HepG2 (cell line): ENCODE results near the gene OR11G2. TPM values are rescaled to one million over a fixed set of nuclear protein-coding genes. Genes with fewer than 3 reads are reported as not detected.
"Not testable (repeated sequence)": the region's sequence is repeated elsewhere in the genome, so short reads cannot be mapped to it uniquely, and the experiment has no call there.

ENCODE experiments used
- ATAC-seq: fragments of 200-7000 bp; cut with Tn5 transposase; 3 replicates; pipeline ENCODE4 v1.9.1; 2020; ENCODE audit warnings: mild to moderate bottlenecking, moderate library complexity
- BruUV-seq: library from RNA; stranded (reverse); fragments of 400-500 nt; replicated peaks from 2 replicates; lab custom pipeline; 2021; lab: Mats Ljungman, UMichigan
- CTCF ChIA-PET: fragments of 300-600 bp; formaldehyde crosslinking; extraction: SDS; loops from one replicate; lab custom pipeline; 2021; ENCODE audit warnings: low total read pairs, inconsistent platforms, low intra/inter-chr PET ratio; lab: Yijun Ruan, JAX
- POLR2A ChIA-PET: fragments of 350-600 bp; sonication (Branson Sonifier 250); formaldehyde crosslinking; loops from one replicate; lab custom pipeline; 2020; ENCODE audit warnings: antibody characterized with exemption, inconsistent platforms; lab: Yijun Ruan, JAX
- DNase-seq: peaks from one replicate; pipeline ENCODE4 v3.0.0-alpha.2; 2015; ENCODE audit warnings: low spot score
- FAIRE-seq: peaks from 3 replicates; lab custom pipeline; 2011; peaks lifted over from hg19 to GRCh38; lab: Jason Lieb, UNC
- H2AFZ ChIP-seq: one replicate; pipeline ENCODE4 v1.6.1; 2011; ENCODE audit warnings: low read length, inconsistent platforms
- H3K27ac ChIP-seq: fragments of 300-600 bp; 3 replicates; pipeline ENCODE4 v1.8.0; 2011; ENCODE audit warnings: mixed run types, mild to moderate bottlenecking, mixed read lengths, low read length, inconsistent platforms; ENCODE audit not compliant: insufficient read depth; ENCODE audit errors: extremely low read length
- H3K27me3 ChIP-seq, 2 experiments: fragments of 200-600 bp in 1 of 2; 2 replicates in 1 of 2; 3 replicates in 1 of 2; pipeline versions ENCODE4 v1.6.0 to v1.8.0; 2011; ENCODE audit warnings: low read length in 2 of 2, mild to moderate bottlenecking in 2 of 2, moderate library complexity in 2 of 2, inconsistent platforms in 1 of 2; ENCODE audit not compliant: insufficient read depth in 2 of 2, control insufficient read depth in 1 of 2
- H3K36me3 ChIP-seq, 2 experiments: fragments of 200-600 bp in 1 of 2; replicated peaks in 1 of 2; 2 replicates in 1 of 2; 3 replicates in 1 of 2; pipeline versions ENCODE4 v1.5.1 to v1.8.0; 2011; ENCODE audit warnings: low read length in 2 of 2, inconsistent platforms in 1 of 2; ENCODE audit not compliant: insufficient read depth in 2 of 2, control insufficient read depth in 1 of 2
- H3K4me1 ChIP-seq: 2 replicates; pipeline ENCODE4 v1.5.1; 2012; ENCODE audit warnings: low read length, inconsistent platforms; ENCODE audit not compliant: insufficient read depth
- H3K4me2 ChIP-seq: 2 replicates; pipeline ENCODE4 v1.6.0; 2011; ENCODE audit warnings: low read depth, low read length, inconsistent platforms
- H3K4me3 ChIP-seq, 3 experiments: fragments of 200-600 bp in 1 of 3; sonication (generic), shearing (Covaris generic) in 1 of 3; replicated peaks in 1 of 3; 2 replicates each; pipeline ENCODE4 v1.5.1; 2011 to 2016; ENCODE audit warnings: low read length in 3 of 3, inconsistent platforms in 2 of 3, low read depth in 2 of 3, mild to moderate bottlenecking in 2 of 3, control low read depth in 1 of 3, mixed read lengths in 1 of 3; ENCODE audit not compliant: insufficient read depth in 1 of 3
- H3K79me2 ChIP-seq: one replicate; pipeline ENCODE4 v1.6.1; 2011; ENCODE audit warnings: low read length, inconsistent platforms; ENCODE audit not compliant: insufficient read depth
- H3K9ac ChIP-seq: 2 replicates; pipeline ENCODE4 v1.6.0; 2011; ENCODE audit warnings: mild to moderate bottlenecking, low read depth, low read length, inconsistent platforms; ENCODE audit not compliant: insufficient read depth
- H3K9me3 ChIP-seq: 2 replicates; pipeline ENCODE4 v1.5.1; 2012; ENCODE audit warnings: mild to moderate bottlenecking, low read length
- H4K20me1 ChIP-seq: 2 replicates; pipeline ENCODE4 v1.6.0; 2011; ENCODE audit warnings: inconsistent platforms, mild to moderate bottlenecking, low read length, moderate library complexity; ENCODE audit not compliant: insufficient read depth
- CBX1 ChIP-seq: IDR thresholded peaks from one replicate; pipeline ENCODE4 v1.6.1; 2016; ENCODE audit warnings: antibody characterized with exemption, low read depth
- CCAR2 ChIP-seq: fragments of 200-400 bp; formaldehyde crosslinking; optimal IDR thresholded peaks from 2 replicates; pipeline ENCODE3; 2018; ENCODE audit warnings: low read depth, mild to moderate bottlenecking, low read length, moderate library complexity
- GABPB1 ChIP-seq: IDR thresholded peaks from 2 replicates; pipeline ENCODE4 v1.6.1; 2016; ENCODE audit warnings: mild to moderate bottlenecking, missing genetic modification reagents, moderate library complexity, missing compliant biosample characterization
- HOXA7 ChIP-seq: sonication (generic); formaldehyde crosslinking; IDR thresholded peaks from 2 replicates; pipeline ENCODE4 v1.8.1; 2022; ENCODE audit warnings: mild to moderate bottlenecking, missing genetic modification reagents, moderate library complexity
- SMAD9 ChIP-seq: sonication (generic); formaldehyde crosslinking; IDR thresholded peaks from 2 replicates; pipeline ENCODE4 v1.5.1; 2020; ENCODE audit warnings: mild to moderate bottlenecking, missing genetic modification reagents
- TCF12 ChIP-seq, 2 experiments: fragments of 450-650 bp in 1 of 2; sonication (generic) in 1 of 2; formaldehyde crosslinking in 1 of 2; IDR thresholded peaks; 2 replicates each; pipeline versions ENCODE4 v1.6.1 to v1.8.0; 2017 to 2022; ENCODE audit warnings: antibody characterized with exemption in 1 of 2, mild to moderate bottlenecking in 1 of 2, missing genetic modification reagents in 1 of 2, moderate library complexity in 1 of 2
- ZNF253 ChIP-seq: sonication (generic); formaldehyde crosslinking; IDR thresholded peaks from 2 replicates; pipeline ENCODE4 v1.8.0; 2022; ENCODE audit warnings: mild to moderate bottlenecking, missing genetic modification reagents, borderline replicate concordance
- ZNF331 ChIP-seq: sonication (generic); formaldehyde crosslinking; IDR thresholded peaks from 2 replicates; pipeline ENCODE4 v1.4.0; 2020; ENCODE audit warnings: missing genetic modification reagents
- ZNF713 ChIP-seq: sonication (generic); formaldehyde crosslinking; IDR thresholded peaks from 2 replicates; pipeline ENCODE4 v1.4.0; 2020; ENCODE audit warnings: mild to moderate bottlenecking, missing genetic modification reagents
- WGBS: methylation state at CpG from one replicate; pipeline ENCODE4 v1.1.6; 2017; ENCODE audit warnings: low lambda C conversion rate; 5-methylcytosine and 5-hydroxymethylcytosine counted together
- in situ Hi-C: cut with HindIII; loops from 2 replicates; pipeline ENCODE4 v1.10.0; 2017; ENCODE audit warnings: low pct_unique_long_range_greater_than_20kb; ENCODE audit not compliant: extremely low pct_ligation_motif_present
- intact Hi-C: fragments of 100-400 bp; cut with micrococcal nuclease; formaldehyde crosslinking; loops from one replicate; pipeline ENCODE4 v1.10.0; 2022; ENCODE audit not compliant: unreplicated experiment
- polyA plus RNA-seq, 8 experiments: library from polyadenylated mRNA; depleted of rRNA in 3 of 8; stranded (reverse) in 7 of 8; unstranded in 1 of 8; fragments of >200 nt; fragmentation: Illumina TruSeq in 4 of 8; extraction: Trizol in 4 of 8; gene quantifications; 2 replicates each; pipeline versions ENCODE4 v1.2.1 to v1.2.3, GENCODE V29; 2011 to 2016; ENCODE audit warnings: low read depth in 4 of 8, missing spikeins in 1 of 8, mixed read lengths in 1 of 8; ENCODE audit not compliant: insufficient read depth in 1 of 8
- total RNA-seq, 5 experiments: library from RNA; depleted of rRNA; stranded (reverse); fragments of >200 nt; fragmentation: Illumina TruSeq; extraction: Trizol; gene quantifications; 2 replicates each; pipeline ENCODE4 v1.2.3, GENCODE V29; 2016; ENCODE audit warnings: low read depth in 1 of 5
- TF ChIP-seq, protein P1 (sequence below): sonication (generic); formaldehyde crosslinking; IDR thresholded peaks from 2 replicates; pipeline ENCODE4 v1.4.0; 2020; ENCODE audit warnings: missing genetic modification reagents, mild to moderate bottlenecking, borderline replicate concordance

Gene OR11G2
- total and polyA plus RNA-seq, 2 of the 13 experiments (the other 11 are each of a cell fraction or from before 2014, with no cell fraction given), result not detected

DNA sequence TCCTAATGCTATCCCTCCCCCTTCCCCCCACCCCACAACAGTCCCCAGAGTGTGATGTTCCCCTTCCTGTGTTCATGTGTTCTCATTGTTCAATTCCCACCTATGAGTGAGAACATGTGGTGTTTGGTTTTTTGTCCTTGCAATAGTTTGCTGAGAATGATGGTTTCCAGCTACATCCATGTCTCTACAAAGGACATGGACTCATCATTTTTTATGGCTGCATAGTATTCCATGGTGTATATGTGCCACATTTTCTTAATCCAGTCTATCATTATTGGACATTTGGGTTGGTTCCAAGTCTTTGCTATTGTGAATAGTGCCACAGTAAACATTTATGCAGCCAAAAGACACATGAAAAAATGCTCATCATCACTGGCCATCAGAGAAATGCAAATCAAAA, 16.5 kb upstream of the OR11G2 start:
- H3K4me2 ChIP-seq, H3K4me3 ChIP-seq, H3K9ac ChIP-seq, CTCF ChIA-PET, FAIRE-seq, DNase-seq, H3K27ac ChIP-seq, H3K79me2 ChIP-seq, H2AFZ ChIP-seq, H3K27me3 ChIP-seq, POLR2A ChIA-PET, in situ Hi-C loops, H3K36me3 ChIP-seq, ATAC-seq, H3K4me1 ChIP-seq, H4K20me1 ChIP-seq, BruUV-seq, H3K9me3 ChIP-seq, intact Hi-C loops: not testable (repeated sequence)

- no peaks in the 10 kb centered on the region for H3K36me3 ChIP-seq
- CTCF ChIA-PET, result no interaction called here
- no peaks in the 10 kb centered on the region for H3K79me2 ChIP-seq
- no peak for TF ChIP-seq HOXA7
- no peak for TF ChIP-seq ZNF253 (CRISPR knock-in tag)
- TF ChIP-seq GABPB1 (CRISPR knock-in tag), result no peak
- TF ChIP-seq ZNF713 (CRISPR knock-in tag), result no peak
- no peak for TF ChIP-seq ZNF331 (CRISPR knock-in tag)
- no peak for TF ChIP-seq TCF12 (IDR thresholded peaks at IDR 0.05)
- TF ChIP-seq TCF12 (CRISPR knock-in tag; IDR thresholded peaks at IDR 0.05), result no peak
- TF ChIP-seq, protein P1, sequence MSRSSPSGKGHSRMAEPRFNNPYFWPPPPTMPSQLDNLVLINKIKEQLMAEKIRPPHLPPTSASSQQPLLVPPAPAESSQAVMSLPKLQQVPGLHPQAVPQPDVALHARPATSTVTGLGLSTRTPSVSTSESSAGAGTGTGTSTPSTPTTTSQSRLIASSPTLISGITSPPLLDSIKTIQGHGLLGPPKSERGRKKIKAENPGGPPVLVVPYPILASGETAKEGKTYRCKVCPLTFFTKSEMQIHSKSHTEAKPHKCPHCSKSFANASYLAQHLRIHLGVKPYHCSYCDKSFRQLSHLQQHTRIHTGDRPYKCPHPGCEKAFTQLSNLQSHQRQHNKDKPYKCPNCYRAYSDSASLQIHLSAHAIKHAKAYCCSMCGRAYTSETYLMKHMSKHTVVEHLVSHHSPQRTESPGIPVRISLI (CRISPR knock-in tag), result no peak
- TF ChIP-seq CCAR2, result no peak
- TF ChIP-seq SMAD9 (CRISPR knock-in tag), result no peak
- TF ChIP-seq CBX1, result no peak
- TF ChIP-seq, all 625 proteins: peak for 0
- no TSS peak for BruUV-seq
- no peak overlapping the region for H3K9ac ChIP-seq
- H4K20me1 ChIP-seq, result no peaks in the 10 kb centered on the region
- no peak for DNase-seq
- H3K4me1 ChIP-seq, result no peaks in the 10 kb centered on the region
- no peaks in the 10 kb centered on the region for H3K9me3 ChIP-seq
- ATAC-seq, result no peak
- H2AFZ ChIP-seq, result no peak overlapping the region
- intact Hi-C loops, result no loop called here
- H3K27ac ChIP-seq, result no peak overlapping the region
- no peak overlapping the region for H3K4me2 ChIP-seq
- WGBS, result 6% methylated on average over 6 of the region's 6 CpGs
- no peaks in the 10 kb centered on the region for H3K27me3 ChIP-seq
- H3K4me3 ChIP-seq, result no peak overlapping the region
- POLR2A ChIA-PET, result no interaction called here
- no peak for FAIRE-seq
- in situ Hi-C loops, result no loop called here
These were observed 14.4 kb upstream of the OR11G2 start for GRCh38 chr14:20176330-20176729.
